GM12801 (cell line): ENCODE data around the gene PEAK1.

Source experiments
- CTCF ChIP-seq: IDR thresholded peaks from one replicate; pipeline ENCODE4 v1.5.1; 2011; ENCODE audit warnings: control low read depth; ENCODE audit not compliant: insufficient read length; ENCODE audit errors: extremely low read depth

Gene PEAK1

GRCh38 chr15:77440378-77440999, 20.6 kb upstream of the PEAK1 start:
- TF ChIP-seq CTCF = no peak

GRCh38 chr15:77437264-77437663, 17.4 kb upstream of the PEAK1 start:
- no peak for TF ChIP-seq CTCF

DNA sequence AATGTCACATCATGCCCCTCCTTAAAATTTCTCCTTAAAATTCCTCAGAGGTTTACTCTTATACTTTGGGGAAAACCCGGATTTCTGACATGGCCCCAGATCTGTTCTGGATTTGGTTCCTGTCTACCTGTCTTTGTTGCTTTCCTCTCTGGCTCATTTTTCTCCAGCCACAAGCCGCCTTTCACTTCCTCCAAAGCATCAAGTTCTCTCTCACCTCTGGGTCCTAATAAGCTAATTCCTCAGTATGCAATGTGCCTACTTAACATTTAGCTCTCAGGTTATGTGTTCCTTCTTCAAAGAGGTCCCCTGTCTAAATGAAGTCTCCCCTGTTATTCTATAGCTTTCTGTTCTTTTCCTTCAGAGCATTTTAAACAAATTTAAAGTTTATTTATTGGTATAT, 16.9 kb upstream of the PEAK1 start:
- no peak for TF ChIP-seq CTCF

GRCh38 chr15:77430652-77431051, 10.7 kb upstream of the PEAK1 start:
- TF ChIP-seq CTCF = no peak

- TF ChIP-seq CTCF = no peak
These were observed 10.3 kb upstream of the PEAK1 start for GRCh38 chr15:77430213-77430612.

DNA sequence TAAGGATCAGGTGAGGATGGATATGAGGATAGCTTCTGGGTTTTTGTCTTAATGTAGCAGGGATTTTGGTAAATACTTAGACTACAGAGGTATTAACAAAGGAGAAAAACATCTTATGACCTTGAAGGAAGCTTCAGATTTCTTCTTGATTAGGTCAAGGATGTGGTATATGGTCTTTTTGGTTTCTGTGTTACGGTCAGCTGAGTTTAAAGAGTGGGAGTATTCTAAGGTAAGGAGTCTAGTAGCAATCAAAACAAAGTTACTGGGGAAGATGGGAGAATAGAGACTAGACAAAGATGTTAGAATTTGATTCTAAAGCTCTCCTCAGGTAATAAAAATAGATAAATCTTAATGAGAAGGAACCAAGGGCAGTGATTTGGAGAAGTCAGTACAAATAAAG, 7.0 kb upstream of the PEAK1 start:
- no peak for TF ChIP-seq CTCF

GRCh38 chr15:77426377-77426776, 6.5 kb upstream of the PEAK1 start:
- TF ChIP-seq CTCF = no peak
